ACHN (cell line): ENCODE measurements around the gene PIPOX.

ENCODE experiments used
- DNase-seq: peaks from one replicate; pipeline ENCODE4 v3.0.0-alpha.2; 2015
- in situ Hi-C: cut with HindIII; loops from 2 replicates; pipeline ENCODE4 v1.10.0; 2017; ENCODE audit warnings: low sequenced_read_pairs, low pct_ligation_motif_present, low pct_unique_long_range_greater_than_20kb

PIPOX gene

DNA sequence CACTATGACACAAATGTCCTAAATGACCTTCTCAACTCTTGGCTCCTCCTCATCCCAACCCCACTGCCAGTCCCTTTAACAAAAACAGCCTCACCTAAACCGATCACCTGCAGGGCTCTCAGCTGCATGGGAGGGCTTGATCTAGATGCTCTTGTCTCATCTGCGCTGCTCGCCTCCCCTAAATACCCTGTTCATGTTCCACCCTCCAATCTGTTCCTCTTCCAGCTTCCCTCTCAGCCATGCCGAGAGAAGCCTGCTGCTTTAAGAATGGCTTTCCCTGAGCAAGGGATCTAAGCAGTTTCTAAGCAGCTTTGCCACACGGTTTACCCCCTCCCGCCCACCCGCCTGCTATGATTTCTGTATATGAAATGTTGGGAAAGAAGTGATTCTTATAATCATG lies 23.7 kb downstream of the PIPOX start:
- in situ Hi-C loops = no loop called here

DNA sequence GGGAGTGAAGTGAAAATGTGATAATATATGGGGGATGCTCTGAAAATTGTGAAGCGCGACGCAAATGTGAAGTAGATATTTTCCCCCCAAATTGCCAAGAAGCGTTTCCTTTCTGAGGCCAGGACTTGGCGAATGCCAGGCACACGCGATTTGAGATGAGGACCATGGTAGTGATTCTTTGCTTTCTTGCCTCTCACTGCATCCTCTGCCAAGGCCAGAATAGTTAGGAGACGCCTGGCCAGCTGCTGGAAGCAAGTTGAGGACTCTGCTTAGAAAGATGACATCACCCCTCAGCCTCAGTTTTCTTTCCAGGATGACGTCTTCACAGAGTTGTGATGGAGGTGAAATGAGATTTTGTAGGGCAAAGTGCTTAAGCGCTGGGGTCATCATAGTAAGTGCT lies 25.9 kb downstream of the PIPOX start:
- no peak for DNase-seq
- in situ Hi-C loops = no loop called here

More for the DNA sequence above, 23.7 kb downstream of the PIPOX start:
- DNase-seq = no peak

DNA sequence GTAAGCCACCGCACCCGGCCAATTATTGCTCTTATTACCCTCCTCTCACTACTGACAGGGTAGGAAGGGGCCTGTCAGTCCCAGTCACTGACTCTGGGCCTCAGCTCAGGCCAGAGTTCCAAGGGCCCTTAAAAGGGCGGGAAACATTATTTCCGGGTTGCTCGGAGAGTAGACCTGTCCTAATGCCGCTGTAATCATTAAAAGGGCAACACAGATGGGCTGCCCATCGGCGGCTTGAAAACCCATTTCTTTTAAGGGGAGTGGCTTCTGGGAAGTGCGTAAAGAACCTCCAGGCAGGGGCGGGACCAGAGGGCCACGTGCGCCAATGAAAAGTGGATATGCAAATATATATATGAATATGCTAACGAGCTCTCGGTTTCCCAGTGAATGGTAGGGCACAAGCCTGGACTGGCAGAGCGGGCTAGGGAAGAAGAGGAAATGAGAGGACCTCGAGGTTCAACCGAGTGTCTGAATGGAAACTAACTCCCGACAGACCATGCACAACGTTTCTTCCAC lies 26.6 kb downstream of the PIPOX start:
- in situ Hi-C loops = no loop called here

DNA sequence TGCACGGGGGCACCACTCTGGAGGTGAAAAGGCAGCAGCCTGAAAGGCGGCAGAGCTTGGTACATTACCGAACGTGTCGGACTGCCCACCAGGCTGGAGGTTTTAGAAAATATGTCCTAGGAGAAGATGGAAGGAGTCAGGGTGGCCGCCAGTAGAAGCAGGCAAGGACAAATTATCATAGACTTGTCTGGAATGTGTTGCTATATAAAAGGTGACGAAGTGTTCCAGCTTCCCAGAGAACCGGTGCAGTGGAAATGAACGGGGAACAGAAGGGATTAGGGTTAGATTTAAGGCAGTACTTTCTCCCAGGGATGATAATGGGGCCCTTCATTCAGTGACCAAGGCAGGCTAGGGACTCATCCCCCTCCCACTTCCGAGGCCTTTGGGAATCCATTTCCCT lies 27.4 kb downstream of the PIPOX start:
- in situ Hi-C loops = no loop called here
- DNase-seq = no peak

More for the DNA sequence above, 26.6 kb downstream of the PIPOX start:
- DNase-seq = peak; percentile 86

DNA sequence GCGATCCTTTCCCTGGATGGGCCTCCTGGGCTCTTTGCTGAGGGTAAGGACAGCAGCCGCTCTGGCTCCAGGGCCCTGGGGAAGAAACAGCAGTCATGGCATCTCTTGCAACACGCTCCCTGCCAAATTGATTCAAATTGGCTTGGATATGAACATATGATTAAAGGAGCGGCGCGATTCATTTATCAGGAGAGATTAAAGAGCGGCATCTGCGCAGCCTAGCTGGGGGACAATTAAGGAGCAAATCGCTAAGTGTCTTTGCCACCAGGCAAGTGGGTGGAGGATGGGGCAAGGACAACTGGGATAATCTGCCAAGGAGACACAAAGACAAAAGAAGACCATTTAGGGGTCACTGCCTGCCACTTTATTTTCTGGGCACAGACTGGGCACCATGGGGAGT lies 27.8 kb downstream of the PIPOX start:
- no peak for DNase-seq
- in situ Hi-C loops = no loop called here

DNA sequence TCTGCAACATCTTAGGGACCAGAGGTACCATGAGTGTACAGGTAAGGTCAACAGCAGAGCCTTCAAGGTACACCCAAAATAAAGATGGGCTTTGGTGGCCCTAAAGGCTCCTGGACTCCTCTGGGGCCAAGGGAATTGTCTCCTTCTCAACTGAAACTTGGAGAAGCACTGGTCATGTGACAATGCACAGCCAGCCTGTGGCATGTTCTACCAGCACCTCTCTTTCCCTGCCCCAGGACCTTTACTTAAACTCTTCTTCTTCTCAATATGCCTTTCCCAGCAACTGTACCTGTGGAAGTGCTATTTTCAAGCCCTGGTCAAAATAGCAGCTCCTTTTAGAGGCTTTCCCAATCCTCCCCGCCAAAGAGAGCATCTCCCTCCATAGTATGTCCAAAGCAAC lies 28.4 kb downstream of the PIPOX start:
- in situ Hi-C loops = no loop called here
- no peak for DNase-seq

DNA sequence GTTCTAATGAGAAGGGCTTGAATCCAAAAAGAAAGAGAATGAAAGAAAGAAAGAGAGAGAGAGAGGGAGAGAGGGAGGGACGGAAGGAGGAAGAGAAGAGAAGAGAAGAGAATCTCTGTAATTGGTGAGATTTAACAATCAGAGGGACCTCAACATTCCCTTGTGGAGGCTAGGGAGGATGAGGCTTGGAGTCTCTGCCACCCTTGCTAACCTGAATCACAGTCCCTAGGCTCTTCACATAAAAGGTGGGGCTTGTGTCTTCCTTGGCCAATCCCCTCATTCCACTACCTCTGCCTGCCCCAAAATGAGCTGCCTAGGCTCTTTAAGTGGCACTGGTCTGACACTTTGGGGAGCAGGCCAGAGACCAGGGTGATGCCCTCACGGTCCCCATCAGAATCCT lies 30.1 kb downstream of the PIPOX start:
- no peak for DNase-seq
- in situ Hi-C loops = no loop called here

DNA sequence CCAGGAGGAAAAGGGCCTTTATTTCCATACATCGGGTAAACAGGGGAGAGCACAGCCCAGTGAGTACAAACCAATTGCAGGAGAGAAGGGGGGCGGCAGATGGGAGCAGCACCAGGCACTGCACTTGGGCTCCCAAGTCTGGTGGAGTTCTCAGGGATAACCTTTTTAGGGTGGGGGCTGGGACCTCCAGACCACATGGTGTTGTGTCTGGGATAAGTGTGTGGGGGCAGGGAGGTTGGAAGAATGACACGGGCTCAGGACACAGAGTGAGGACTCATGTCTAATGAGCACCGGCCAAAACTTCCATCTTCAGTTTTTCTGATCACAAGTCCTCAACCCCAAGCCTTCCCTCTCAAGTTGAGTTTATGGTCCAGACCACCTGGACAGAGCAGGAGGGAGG lies 30.6 kb downstream of the PIPOX start:
- in situ Hi-C loops = no loop called here

DNA sequence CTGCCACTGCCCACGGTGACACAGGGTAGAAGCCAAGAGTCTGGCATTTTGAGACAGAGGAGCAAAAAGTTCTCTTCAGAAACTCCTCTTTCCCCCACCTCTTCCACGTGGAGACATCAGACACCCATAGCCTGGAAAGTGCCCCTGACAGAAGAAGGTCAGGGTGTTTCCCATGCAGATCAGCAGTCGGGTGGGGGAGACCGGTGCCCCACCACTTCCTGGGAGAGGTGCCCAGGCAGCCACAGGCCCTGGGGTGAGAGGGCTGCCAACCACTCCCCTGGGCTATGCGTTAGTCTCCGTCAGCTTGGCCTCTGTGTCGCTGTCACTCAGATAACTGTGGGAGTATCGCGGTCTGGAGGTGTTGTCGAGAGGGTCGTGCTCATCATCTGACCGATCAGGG lies 31.5 kb downstream of the PIPOX start:
- in situ Hi-C loops = no loop called here
- no peak for DNase-seq

More for the DNA sequence above, 30.6 kb downstream of the PIPOX start:
- no peak for DNase-seq

DNA sequence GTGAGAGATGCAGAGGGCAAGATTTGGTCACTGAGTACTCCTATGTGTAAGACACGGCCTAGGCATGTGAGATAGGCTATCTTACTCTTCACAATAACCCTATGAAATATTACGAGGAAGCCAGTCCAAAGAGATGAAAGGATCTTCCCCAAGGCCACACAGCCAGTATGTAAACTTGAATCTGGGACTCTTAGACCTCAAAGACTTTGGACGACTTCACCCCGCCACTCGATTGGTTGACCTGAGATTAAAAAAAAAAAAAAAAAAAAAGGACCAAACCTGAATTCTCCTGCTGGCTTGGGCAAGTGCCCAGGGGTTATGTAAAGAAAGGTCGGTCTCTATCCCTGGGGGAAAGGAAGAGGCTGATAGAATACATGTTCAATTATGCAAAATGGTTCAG lies 33.1 kb downstream of the PIPOX start:
- in situ Hi-C loops = no loop called here
- DNase-seq = no peak

DNA sequence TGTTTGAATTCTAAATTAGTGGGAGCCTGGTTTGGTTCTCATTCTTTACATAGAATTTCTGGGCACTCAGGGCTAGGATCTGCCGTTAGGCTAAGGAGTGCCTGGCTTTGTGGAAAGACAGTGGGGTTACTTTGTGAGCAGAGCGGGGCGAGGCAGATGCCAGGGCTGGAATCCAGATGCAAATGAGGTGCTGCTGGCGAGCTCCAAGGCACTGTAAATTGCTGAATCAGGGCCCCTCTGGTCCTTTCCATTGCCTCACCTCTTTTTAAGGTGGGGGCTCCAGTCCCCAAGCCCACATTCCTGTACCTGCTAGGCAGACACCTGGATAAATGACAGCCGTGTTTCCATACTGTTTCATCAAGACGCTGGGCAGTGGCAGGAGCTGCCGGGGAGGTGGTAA lies 33.8 kb downstream of the PIPOX start:
- in situ Hi-C loops = no loop called here
- DNase-seq = no peak

DNA sequence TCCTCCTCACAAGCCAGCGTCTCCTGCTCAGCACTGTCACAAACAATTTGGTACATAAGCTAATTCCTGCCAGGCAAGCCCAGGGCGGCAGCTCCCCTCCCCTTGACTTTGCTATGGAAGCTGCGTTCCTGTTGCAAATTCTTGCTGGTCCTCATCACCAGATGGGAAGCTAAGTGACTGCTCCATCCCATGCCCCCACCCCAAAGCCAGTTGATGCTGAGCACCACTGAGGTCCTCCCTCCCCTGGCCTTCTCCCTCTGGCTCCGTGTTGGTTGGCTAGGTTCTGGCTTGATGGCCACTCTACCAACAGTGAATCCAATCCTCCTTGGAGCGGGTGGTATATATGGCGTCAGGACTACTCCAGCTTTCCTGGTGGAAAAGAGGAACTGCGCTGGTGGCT lies 34.4 kb downstream of the PIPOX start:
- in situ Hi-C loops = no loop called here
- DNase-seq = no peak

DNA sequence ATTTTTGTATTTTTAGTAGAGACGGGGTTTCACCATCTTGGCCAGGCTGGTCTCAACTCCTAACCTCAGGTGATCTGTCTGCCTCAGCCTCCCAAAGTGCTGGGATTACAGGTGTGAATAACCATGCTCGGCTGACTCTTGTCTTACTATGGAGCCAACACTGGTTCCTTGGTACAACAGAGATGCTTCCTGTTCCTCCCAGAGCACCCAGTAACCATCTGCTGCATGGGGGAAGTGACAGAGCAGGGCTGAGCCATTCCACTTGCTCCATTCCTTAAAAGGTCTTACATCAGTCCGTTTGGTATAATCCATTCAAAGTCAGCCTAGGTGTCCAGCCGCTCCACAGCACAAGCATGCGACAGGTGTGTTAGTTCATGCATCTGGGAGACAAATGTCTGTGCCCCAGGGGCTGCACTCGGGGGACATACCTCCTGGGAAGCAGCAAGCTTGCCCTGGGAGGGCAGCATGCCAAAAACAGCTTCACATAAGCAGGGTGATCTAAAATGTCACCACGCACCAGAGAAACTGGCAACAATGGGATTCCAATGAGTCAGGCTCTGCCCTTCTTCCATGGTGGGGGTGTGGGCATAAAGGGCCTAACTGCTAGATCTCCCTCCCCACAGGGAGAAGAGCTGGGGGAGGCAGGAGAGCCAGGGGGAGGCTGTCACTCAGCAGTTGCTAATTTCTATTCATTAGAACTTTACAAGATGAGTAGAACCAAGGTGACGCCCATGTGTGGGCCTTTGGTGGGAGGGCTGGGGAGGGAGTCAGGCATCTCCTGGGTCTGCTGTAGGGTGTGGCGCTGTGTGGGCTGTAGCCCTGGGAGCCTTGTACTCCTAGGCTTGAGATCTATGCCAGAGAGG lies 35.5 kb downstream of the PIPOX start:
- in situ Hi-C loops = no loop called here
- DNase-seq = no peak

DNA sequence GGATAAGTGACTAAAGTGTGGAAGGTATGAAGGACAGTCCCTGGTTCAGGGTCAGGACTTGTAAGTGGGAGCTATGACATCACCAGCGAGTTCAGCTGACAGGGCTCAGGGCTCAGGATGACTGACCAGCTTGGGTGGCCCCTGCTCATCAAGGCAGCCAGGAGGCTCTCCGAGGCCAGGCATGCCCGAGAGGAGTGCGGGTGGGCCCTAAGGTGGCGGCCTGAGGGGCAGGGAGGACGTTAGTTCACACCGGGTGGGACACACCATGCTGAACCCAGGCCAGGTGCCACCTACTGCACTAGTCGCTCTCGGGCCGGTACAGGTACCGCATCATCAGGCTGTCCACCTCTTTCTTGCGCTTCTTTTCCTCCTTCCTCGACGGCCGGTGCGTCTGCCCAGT lies 36.5 kb downstream of the PIPOX start:
- in situ Hi-C loops = no loop called here
- no peak for DNase-seq

DNA sequence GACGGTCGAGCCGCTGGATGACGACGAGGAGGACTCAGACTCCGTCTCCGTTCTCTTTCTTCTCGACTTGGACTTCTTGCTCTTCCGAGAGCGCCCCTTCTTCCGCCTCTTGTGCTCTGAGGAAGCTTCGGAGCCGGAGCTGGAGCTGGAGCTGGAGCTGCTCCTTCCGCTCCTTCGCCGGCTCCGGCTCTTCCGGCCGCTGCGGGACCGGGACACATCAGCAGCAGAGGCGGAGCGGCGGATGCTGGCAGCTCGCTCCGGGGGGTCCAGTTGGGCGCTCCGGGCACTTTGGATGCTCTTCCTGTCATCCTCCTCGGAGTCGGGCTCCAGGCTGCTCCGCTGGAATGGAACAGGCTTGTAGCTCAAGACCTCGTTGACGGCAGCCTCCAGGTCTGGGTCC lies 36.9 kb downstream of the PIPOX start:
- DNase-seq = no peak
- in situ Hi-C loops = no loop called here

DNA sequence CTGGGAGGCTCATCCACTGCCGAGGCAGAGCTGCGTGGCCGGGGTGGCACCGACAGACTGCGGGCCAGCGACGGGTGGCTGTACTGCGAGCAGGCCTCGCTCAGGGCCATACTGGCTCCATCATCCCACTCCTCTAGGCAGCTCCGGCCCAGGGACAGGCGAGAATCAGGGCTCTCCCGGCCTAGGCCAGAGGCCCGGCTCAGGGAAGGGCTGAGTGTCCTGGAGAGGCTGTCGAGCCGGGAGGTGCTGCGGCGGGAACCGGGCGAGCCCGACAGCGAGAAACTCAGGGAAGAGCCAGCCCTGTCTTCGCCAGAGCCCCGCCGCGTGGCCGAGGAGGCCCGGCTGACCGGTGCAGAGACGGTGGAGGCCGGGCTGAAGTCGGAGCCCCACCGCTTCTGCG lies 37.4 kb downstream of the PIPOX start:
- DNase-seq = no peak
- in situ Hi-C loops = no loop called here

DNA sequence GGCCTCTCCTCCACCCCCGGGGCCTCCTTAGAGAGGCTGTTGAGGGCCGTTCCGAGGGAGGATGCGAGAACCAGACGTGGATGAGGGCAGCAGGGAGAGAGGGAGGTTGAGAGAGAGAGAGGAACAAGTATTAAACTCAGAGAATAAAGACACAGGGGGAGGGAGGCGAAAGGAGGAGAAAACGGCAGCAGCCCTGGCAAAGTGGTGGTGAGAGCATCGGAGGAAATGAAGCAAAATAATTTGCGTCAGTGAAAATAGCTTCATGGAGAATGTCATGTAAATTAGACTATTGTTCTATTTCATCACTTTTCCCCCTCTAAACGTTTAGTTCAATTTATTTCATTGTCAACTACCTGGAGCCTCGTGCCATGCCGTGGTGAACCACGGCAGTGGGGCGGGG lies 38.0 kb downstream of the PIPOX start:
- in situ Hi-C loops = no loop called here

DNA sequence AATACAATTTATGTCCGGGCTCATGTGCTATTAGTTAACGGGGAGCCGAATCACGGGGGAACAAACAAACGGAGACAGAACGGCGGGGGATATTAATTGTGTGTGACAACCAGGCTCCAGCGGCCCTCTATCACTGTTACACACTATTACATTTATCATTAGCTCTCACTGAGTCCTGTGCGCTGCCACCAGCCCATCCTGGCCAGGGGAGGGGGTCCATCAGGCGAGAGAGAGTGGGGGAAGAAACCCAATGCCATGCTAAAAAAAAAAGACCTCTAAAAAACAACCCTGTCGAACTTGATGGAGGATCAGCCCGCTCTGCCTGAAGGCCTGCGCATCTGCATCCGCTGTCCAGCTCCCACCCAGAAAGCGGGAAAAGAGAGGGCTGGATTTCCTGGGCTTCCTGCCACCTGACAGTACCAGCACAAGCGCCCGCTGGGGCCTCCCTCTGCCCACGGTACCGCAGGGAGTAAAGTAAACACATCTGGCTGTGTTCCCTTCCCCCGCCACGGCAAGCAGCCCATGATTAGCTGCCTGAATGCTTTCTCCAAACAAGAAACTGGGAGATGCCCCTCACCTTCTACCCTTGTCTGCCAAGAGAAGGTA lies 41.7 kb downstream of the PIPOX start:
- in situ Hi-C loops = no loop called here
- no peak for DNase-seq

More for the DNA sequence above, 38.0 kb downstream of the PIPOX start:
- DNase-seq = no peak

DNA sequence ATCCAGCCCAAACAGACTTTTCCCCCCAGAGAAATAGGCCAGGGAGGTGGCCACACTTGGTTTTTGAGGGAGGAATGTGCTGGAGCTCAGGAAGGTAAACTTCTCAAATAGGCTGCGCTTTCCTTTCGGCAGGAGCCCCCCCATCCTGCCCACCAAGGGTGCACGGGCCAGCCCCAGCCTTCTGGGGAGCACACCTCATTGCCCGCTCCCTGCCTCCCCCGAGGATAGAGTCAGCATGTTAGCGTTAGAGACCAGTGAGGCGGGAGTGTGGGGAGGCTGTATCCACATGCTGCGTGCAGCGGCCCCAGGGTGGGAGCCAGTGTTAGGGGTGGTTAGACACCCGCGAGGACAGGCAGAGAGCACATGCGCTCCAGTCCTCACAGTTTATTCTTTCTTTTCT lies 42.3 kb downstream of the PIPOX start:
- in situ Hi-C loops = no loop called here
- no peak for DNase-seq
